ENCODE measurements around the gene DOCK10.

DOCK10 gene

GRCh38 chr2:224881846-224882245 is 160.4 kb downstream of the DOCK10 start:
- DNase-seq (ENCODE audit: low spot score): no peak

GRCh38 chr2:224876522-224876921 is 165.7 kb downstream of the DOCK10 start:
- no peak for DNase-seq (ENCODE audit: low spot score)

- DNase-seq (ENCODE audit: low spot score): no peak
Observed at GRCh38 chr2:224875841-224876240, 166.4 kb downstream of the DOCK10 start.

GRCh38 chr2:224875153-224875552 is 167.1 kb downstream of the DOCK10 start:
- no peak for DNase-seq (ENCODE audit: low spot score)

- DNase-seq (ENCODE audit: low spot score): no peak
Observed at GRCh38 chr2:224871813-224872212, 170.5 kb downstream of the DOCK10 start.

- DNase-seq (ENCODE audit: low spot score): no peak
Observed at GRCh38 chr2:224870341-224870740, 171.9 kb downstream of the DOCK10 start.

GRCh38 chr2:224869601-224870233 is 172.6 kb downstream of the DOCK10 start:
- DNase-seq (ENCODE audit: low spot score): no peak

GRCh38 chr2:224865016-224865415 is 177.3 kb downstream of the DOCK10 start:
- DNase-seq (ENCODE audit: low spot score): no peak

GRCh38 chr2:224861266-224861665 is 181.0 kb downstream of the DOCK10 start:
- DNase-seq (ENCODE audit: low spot score): no peak

GRCh38 chr2:224860786-224861185 is 181.5 kb downstream of the DOCK10 start:
- DNase-seq (ENCODE audit: low spot score): no peak

- DNase-seq (ENCODE audit: low spot score): no peak
Observed at GRCh38 chr2:224851811-224852210, 190.5 kb downstream of the DOCK10 start.

GRCh38 chr2:224850081-224850480 is 192.2 kb downstream of the DOCK10 start:
- DNase-seq (ENCODE audit: low spot score): no peak

GRCh38 chr2:224849264-224849663 is 193.0 kb downstream of the DOCK10 start:
- DNase-seq (ENCODE audit: low spot score): no peak

GRCh38 chr2:224847961-224848850 is 194.1 kb downstream of the DOCK10 start:
- DNase-seq (ENCODE audit: low spot score): no peak

GRCh38 chr2:224847381-224847780 is 194.9 kb downstream of the DOCK10 start:
- DNase-seq (ENCODE audit: low spot score): no peak

GRCh38 chr2:224846686-224847085 is 195.6 kb downstream of the DOCK10 start:
- DNase-seq (ENCODE audit: low spot score): no peak

- no peak for DNase-seq (ENCODE audit: low spot score)
Observed at GRCh38 chr2:224846161-224846560, 196.1 kb downstream of the DOCK10 start.

GRCh38 chr2:224843141-224843540 is 199.1 kb downstream of the DOCK10 start:
- DNase-seq (ENCODE audit: low spot score): no peak

GRCh38 chr2:224841910-224842309 is 200.4 kb downstream of the DOCK10 start:
- no peak for DNase-seq (ENCODE audit: low spot score)

GRCh38 chr2:224838335-224838734 is 203.9 kb downstream of the DOCK10 start:
- DNase-seq (ENCODE audit: low spot score): no peak

GRCh38 chr2:224837558-224837957 is 204.7 kb downstream of the DOCK10 start:
- DNase-seq (ENCODE audit: low spot score): no peak

- DNase-seq (ENCODE audit: low spot score): no peak
Observed at GRCh38 chr2:224837066-224837465, 205.2 kb downstream of the DOCK10 start.

- DNase-seq (ENCODE audit: low spot score): no peak
Observed at GRCh38 chr2:224836263-224836662, 206.0 kb downstream of the DOCK10 start.
